HG03045 (cell line): ENCODE results near the gene TERB2.
"Not testable (repeated sequence)": the region's sequence is repeated elsewhere in the genome, so short reads cannot be mapped to it uniquely, and the experiment has no call there.

Experiments used
- ATAC-seq: cut with Tn5 transposase; IDR thresholded peaks from one replicate; pipeline ENCODE4 v1.9.1; 2021; ENCODE audit warnings: mild to moderate bottlenecking, moderate library complexity; ENCODE audit not compliant: unreplicated experiment

TERB2 gene

DNA sequence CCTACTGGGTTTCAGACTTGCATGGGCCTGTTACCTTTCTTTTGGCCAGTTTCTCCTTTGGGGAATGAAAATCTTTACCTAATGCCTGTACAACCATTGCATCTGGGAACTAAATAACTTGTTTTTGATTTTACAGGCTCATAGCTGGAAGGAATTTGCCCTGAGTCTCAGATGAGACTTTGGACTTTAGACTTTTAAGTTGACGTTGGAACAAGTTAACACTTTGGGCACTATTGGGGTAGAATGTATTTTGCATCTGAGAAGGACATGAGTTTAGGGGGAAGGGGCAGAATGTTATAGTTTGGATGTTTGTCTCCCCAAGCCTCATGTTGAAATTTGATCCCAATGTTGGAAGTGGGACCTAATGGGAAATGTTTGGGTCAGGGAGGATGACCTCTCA is 44.7 kb downstream of the TERB2 start:
- ATAC-seq, result not testable (repeated sequence)

DNA sequence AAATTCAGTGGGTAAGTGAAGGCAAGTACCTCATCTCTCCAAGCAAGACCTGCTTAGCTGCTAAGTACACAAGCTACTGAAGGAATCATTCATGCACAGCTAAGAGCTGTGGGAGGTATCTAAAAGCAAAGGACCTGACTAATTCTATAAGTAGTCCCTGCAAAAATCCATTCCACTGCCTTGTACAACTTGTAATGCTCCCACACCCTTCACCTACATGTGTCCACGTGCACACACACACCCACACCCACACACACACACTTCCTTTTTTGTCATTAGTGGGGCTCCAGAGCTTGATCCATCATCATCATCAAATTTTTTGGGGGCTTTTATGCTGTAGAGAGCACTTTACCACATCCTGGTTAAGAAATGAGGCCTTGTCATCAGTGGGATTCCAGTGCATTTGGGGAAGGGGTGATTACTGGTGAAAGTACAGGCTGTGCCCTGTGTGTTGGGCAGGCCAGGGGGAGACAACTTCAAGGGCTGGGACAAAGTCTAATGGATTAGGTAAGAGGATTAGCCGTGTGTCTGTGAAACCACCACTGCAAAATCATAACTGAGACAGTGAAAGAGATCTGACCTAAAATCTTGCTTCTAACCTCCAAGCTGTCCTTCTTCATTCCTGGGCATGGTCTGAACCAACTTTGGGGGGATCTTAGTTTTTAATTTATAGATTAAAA is 47.4 kb downstream of the TERB2 start:
- ATAC-seq, result not testable (repeated sequence)

DNA sequence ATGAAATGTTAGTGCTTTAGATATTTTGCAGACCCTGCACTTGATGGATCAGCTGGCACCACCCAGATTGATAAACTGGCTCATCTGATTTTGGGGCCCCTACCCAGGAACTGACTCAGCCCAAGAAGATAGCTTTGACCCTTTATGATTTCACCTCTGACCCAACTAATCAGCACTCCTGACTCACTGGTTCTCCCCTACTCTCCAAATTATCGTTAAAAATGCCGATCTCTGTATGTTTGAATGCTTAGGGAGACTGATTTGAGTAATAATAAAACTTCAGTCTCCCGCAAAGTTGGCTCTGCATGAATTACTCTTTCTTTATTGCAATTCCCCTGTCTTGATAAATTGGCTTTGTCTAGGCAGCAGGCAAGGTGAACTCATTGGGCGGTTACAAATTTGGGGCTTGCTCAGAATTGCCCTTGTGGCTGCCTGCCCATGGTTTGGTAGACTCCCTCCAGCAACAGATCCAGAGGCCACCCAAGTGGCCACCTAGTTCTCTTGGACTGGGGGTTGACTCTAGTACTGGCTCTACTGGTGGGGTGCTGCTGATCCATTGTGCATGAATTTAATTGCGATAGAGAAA is 48.2 kb downstream of the TERB2 start:
- ATAC-seq, result not testable (repeated sequence)

DNA sequence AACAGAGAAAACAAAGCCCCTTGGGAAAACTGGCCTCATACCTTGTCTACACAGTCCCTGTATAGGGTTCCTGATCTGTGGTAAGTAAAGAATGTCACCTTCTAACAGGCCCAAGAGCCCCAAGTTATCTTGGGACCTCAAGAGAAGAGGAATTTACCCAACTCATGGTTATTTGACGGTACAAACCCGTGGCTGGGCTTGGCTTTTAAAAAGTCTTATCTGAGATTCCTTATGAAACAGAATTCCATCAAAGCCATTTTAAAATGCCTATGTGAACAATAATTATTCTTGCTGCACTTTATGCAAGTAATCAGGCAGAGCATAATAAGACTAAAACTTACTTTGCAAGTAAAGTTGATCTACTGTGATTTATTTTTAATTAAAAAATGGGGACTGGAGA is 52.6 kb downstream of the TERB2 start:
- no peak for ATAC-seq

DNA sequence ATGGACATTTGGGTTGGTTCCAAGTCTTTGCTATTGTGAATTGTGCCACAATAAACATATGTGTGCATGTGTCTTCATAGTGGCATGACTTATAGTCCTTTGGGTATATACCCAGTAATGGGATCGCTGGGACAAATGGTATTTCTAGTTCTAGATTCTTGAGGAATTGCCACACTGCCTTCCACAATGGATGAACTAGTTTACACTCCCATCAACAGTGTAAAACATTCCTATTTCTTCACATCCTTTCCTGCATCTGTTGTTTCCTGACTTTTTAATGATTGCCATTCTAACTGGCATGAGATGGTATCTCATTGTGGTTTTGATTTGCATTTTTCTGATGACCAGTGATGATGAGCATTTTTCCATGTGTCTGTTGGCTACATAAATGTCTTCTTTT is 58.6 kb downstream of the TERB2 start:
- not testable (repeated sequence) for ATAC-seq

DNA sequence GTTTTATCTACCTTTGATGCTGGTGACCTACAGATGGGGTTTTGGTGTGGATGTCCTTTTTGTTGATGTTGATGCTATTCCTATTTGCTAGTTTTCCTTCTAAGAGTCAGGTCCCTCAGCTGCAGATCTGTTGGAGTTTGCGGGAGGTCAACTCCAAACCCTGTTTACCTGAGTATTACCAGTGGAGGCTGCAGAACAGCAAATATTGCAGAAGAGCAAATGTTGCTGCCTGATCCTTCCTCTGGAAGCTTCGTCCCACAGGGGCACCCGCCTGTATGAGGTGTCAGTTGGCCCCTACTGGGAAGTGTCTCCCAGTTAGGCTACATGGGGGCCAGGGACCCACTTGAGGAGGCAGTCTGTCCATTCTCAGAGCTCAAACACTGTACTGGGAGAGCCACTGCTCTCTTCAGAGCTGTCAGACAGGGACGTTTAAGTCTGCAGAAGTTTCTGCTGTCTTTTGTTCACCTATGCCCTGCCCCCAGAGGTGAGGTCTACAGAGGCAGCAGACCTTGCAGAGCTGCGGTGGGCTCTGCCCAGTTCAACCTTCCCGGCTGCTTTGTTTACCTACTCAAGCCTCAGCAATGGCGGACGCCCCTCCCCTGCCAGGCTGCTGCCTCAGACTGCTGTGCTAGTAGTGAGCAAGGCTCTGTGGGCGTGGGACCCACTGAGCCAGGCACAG is 63.9 kb downstream of the TERB2 start:
- not testable (repeated sequence) for ATAC-seq

DNA sequence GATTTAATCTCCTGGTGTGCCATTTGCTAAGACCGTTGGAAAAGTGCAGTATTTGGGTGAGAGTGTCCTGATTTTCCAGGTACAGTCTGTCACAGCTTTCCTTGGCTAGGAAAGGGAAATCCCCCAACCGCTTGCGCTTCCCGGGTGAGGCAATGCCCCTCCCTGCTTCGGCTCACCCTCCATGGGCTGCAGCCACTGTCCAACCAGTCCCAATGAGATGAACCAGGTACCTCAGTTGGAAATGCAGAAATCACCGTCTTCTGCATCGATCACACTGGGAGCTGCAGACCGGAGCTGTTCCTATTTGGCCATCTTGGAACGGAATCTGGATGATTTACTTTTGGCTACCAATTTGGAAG is 64.4 kb downstream of the TERB2 start:
- ATAC-seq, result not testable (repeated sequence)

DNA sequence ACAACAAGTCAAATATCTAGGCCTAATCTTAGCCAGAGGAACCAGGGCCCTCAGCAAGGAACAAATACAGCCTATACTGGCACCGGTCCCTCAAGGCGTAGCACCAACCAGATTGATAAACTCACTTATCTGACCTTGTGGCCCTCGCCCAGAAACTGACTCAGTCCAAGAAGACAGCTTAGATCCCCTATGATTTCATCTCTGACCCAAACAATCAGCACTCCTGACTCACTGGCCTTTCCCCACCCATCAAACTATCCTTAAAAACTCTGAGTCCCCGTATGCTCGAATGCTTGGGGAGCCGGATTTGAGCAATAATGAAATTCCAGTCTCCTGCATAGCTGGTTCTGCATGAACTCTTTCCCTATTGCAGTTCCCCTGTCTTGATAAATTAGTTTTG is 64.9 kb downstream of the TERB2 start:
- no peak for ATAC-seq

DNA sequence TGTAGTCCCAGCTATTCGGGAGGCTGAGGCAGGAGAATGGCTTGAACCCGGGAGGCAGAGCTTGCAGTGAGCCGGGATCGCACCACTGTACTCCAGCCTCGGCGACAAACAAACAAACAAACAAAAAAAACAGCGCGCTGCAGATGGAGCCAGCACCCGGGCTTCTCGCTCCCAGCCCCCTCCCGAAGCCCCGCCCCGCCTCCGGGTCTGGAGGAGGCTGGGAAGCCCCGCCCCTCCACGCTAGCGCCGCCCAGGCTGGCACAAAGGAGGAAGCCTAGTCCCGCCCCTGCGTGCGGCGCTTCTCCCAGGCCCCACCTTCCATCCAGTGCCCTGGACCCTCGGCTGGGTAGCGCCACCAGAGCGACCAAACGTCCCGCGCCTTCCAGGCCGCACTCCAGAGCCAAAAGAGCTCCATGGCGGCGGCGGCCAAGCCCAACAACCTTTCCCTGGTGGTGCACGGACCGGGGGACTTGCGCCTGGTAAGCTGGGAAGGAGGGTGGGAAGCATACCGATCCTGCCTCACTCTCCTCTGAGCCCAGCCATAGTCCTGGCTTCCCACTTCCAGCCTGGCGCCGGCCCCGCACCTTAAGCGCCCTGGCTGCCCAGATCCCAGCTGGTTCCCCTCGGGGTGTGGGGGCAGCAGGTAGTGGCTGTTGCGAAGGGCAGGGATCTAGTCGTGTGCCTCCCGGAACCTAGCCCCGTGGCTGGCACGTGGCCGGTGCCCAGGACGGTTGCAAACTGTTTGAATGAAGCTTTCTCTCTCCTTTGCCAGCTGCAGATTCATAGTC is 66.6 kb downstream of the TERB2 start, which contains the start of gene SORD:
Gene SORD, plus strand, starts transcription at position 325 of the 788 bp plus-strand sequence. Its CDS starts 89 bp downstream, at position 414.
- ATAC-seq, result peak; percentile 98

DNA sequence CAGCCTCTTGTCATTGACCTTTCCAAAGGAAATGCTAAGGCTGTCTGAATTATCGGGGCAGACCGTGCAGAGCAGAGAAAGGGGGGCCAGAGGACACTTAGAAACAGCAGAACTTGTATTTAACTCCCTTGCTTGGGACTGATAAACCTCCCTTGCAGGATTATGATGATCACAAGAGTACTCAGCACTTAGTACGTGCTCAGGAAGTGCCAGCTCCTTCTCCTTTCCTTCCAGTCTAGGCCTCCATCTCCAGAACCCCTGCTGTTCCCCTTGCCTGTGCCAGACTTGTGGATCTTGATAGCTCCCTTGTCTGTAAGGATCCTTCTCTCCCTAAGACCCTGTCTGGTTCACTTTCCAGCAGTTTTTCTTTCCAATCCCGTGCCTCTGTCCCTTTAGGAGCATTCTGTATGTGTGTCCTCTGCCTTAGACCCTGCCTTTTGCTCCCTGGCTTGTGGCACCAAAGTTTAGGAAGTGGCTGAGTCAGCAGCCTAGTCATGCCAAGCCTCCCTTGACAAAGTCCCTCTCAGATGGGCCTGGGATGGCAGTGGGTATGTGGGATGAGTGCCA is 67.3 kb downstream of the TERB2 start:
- ATAC-seq, result no peak

DNA sequence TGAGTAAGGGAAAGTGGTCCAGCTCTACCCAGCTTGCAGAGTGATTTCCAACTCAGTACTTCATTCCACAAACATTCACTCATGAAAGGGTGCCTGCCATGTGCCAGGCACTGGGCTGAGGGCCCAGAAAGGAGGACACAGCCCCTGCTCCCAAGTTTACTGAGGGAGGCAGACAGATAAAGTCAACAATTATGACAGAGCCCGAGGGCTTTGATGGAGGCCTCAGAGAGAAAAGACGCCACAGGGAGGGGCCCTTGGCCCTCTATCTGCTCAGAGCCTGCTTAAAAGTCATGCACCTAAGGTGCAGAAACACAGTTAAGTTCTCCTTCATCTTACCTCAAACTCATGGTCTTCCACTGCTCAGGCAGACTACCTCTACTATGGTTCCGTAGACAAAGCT is 68.2 kb downstream of the TERB2 start:
- not testable (repeated sequence) for ATAC-seq

DNA sequence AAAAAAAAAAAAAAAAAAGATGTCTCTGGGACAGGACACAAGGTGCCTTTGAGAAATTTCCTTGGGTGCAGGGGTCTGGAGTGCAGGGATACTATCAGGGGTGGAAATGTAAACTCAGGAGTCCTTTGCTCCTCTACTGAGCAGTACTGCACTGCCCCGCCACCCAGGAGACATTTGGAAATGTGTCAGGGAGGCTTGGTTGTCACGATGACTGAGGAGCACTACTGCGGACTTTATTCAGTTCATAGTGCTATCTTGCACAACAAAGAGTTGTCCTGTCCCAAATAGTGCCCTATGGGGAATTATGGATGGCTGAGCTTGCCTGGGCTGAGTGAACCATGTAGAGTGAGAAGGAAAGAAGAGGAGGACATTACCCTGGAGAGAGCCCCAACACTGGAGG is 69.1 kb downstream of the TERB2 start:
- ATAC-seq, result not testable (repeated sequence)

DNA sequence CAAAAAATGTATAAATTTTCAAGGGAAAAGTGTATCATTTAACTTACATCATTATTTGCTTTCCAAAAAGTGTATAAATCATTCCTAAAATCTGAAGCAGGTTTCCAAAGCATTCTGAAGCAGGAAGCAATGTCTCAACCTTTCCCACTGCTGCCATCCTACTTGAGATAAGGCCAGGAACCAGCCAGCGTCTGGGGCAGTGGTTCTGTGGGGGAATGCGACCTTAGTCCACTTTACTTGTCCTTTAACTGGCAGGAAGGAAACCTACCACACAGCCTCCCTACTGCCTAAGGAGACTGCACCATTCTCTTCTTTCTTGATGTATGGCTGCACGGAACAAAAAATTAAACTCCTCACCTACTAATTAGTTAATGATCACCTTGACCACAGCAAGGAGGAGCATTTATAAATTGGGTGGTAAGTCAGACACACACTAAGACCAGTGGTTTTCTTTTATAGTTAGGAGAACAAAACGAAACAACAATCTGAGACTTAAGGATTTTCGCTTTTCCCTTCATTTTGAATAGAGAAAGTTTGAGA is 70.2 kb downstream of the TERB2 start:
- no peak for ATAC-seq

DNA sequence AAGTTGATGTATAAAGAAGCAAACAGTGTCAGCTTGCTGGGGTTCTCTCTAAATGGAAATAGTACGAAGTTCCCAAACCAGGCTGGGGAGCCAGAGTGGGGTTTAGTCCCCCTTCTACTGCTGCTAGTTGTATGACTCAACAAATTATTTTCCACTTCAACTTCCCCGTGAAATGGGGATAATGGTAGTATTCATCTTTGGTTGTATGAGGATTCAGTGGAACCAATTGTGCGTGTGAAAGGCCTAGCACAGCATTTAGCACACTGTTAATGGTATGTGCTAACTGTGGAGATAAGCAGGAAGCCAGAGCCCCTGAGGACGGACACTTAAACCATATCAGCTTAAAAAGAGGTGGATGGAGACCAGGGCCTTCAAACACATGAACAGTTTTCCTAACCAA is 70.7 kb downstream of the TERB2 start:
- no peak for ATAC-seq
